Measurements from ENCODE around the gene CMIP. TPM values are rescaled to one million over a fixed set of nuclear protein-coding genes. Genes with fewer than 3 reads are reported as not detected.

The CMIP gene
- total RNA-seq, 1 donor from 2014 or later = 59.8 TPM

DNA sequence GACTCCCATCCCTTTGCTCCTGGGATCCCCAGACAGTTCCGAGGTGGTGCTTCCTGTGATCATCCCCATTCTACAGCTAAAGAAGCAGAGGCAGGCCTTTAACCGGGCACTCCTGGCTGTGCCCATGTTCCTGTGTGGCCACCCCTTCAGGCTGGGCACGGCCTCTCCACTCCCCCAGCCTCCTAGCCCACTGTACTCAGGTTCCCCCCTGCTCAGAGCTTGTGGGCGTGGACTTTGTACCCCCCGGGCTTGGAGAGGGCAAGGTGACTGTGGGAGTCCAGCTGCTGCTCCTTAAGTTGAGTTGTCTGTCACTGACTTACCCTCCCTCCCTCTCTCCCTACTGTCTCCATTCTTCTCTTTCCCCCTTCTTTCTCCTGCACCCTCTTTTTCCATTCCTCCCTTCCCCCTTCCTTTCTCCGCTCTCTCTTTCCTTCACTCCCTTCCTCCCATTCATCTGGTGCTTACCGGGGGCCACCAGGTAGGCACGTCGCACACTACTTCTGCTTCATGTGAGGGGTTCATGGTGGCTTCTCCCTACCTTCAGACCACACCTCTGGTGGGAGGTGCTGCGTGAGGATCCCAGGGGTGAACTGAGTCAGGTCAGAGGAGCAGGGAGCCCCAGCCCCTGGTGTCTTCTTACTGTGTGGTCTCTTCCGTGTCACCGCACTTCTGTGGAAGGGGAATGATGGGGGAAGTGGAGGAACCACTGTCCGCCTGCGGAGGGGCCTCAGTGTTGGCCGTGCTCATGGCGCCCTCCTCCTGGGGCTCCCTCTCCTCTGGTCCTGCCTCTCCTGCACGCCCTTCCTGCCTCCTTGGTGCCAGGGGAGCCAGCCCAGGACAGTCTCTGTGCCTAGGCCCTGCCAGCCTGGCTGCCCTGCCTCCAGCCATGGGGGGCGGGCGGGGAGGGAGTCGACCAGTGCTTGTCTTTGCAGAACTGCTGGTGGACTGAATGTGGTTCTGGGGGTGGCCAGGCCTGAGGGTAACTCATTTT lies 29.7 kb downstream of the CMIP start:
- intact Hi-C loops (cut with micrococcal nuclease) = no loop called here

DNA sequence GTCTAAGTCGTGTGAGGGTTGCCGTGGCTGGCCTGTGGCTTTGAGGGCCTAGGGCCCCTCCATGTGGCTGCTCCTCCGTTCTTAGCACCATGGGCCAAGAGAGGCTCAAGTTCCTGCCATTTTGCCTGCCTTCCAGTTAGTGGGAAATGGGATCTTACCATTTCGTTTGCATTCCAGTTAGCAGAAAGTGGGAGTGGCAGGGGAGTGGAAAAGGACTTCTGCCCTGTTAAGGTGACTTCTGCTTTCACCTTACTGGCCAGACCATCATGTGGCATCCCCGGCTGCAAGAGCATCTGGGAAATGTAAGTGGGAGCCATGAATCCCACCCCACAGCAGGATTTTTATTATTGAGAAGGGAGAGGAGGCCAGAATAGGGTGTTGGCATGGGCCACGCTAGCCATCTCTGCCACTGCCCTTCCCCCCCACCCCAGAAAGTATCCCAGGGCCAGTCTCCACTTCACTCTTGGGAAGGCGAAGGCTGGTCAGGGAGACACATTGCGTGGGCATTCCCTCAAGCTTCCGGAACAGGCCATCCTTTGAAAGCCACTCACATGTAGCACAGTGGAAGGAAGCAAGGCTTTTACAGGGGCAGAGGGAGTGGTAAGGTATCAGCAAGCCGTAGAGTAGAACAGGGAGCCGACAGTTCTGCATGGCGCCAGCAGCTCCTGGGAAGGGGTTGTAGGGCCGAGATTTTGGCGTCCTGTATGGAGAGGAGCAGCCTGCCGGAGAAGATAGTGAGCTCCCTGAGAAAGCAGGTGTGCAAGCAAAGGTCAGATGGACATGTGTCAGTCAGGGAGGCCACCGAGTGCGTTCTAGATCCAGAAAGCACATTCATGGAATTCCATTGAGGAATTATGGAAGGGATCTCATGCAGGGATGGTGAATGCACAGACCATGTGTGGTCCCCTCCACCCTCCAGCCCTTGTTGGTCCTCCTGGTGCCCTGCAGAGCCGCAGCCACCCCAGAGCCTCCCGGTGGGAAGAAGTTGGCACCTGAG lies 33.4 kb downstream of the CMIP start:
- intact Hi-C loops (cut with micrococcal nuclease) = no loop called here

DNA sequence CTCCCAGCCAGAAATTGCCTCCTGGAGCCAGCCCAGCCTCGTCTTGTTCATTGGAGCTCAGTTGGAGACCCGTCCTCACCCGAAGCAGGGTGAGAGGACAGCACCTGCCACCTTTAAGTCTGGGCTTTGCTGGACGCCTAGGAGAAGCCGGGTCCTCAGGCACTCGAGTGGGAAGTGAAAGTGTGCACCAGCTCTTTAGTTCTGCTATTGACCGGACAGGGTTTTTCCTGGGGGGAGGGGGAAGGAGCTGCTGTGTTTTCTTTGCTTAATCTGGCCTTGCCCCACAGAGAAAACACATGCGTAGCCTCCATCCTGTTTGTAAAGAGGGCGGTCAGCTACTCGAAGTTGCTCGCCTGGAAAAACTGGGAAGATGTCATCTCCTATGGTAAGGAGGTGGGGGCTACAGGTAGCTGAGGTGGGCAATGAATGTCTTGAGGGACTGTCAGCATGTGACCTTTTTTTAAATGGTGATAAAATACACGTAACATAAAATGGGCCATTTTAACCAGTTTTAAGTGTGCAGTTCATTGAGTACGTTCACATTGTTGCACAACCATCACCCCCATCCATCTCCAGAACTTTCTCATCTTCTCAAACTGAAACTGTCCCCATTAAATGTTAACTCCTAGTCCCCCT lies 34.4 kb downstream of the CMIP start:
- intact Hi-C loops (cut with micrococcal nuclease) = no loop called here

DNA sequence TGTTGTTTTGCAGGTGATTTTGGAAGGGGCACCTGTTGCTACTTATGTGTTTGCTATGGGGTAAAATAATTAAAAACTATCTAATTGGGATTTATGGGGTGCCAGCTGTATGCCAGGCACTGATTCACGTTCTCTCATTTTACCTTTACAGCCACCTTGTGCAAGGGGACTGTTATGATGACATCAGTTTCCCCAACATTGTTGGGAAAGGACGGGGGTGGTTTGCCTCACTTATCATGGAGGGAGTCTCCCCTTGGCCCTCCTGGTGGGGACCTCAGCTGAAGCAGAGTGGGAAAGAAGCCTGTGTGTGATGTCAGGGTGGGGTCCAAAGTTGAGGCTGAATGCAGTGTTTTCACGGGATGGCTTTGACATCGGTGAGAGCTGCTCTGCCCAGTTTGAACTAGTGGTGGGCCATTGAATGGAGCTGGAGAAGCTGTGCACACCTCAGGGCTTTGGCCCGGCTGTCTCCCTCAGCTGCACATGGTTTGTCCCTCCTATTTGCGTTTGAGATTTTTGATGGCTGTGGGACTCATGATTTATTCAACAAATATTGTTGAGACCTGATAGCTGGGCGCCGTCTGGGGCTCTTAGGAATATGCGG lies 36.1 kb downstream of the CMIP start:
- intact Hi-C loops (cut with micrococcal nuclease) = no loop called here

DNA sequence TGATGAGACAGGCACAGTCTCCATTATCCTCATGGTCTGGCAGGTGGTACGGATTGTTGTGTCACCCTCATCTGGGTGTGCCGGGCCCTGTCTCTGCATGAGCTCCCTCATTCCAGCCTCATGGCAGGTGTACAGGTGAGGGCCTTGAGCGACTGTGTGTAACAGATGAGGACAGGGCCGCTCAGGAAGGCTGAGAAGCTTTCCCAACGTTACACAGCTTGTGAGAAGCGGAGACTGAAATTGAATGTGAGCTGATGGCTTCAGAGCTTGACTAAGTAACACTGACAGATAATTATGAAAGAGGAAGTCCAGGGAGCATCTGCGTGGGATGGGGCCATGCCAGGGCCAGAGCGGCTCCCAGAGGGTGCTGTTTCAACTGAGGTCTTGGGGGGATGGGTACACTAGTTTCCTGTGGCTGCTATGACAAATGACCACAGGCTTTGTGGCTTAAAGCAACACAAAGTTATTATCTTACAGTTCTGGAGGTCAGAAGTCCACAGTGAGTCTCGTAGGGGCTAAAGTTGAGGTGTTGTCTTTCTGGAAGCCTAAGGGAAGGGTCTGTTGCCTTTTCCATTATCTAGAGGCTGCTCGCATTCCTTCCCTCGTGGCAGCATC lies 36.7 kb downstream of the CMIP start:
- intact Hi-C loops (cut with micrococcal nuclease) = no loop called here

DNA sequence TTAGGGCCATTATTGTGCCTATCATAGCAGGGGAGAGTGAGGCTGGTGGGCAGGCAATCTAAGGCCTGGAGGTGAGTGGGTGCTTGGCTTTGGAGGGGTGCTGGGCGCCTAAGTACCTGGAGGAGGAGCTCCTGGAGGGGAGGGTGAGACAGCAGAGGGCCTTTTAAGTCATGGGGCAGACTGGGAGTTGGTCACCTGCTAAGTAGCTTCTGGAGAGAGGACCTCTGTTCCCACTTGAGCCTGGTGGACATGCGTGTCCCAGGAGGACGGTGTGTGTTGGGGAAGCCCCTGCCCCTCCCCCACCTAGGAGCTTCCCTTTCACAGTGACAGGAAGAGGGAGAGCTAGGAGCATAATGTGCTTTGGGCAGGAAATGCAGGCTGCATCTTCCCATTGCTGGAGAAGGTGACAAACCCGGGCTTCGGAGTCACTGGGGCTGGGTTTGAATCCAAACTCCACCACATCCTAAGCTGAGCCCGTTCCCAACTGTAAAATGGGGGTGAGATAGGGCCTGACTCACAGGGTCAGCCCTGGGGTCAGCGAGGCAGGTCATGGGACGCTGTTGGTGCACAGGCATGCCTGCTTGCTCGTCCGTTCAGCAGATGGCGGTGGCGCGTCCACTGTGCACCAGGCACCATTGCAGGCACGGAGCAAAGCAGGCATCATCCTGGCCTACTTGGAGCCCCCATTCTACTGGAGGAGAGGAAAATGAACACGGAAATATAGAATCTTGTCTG lies 37.9 kb downstream of the CMIP start:
- intact Hi-C loops (cut with micrococcal nuclease) = no loop called here

DNA sequence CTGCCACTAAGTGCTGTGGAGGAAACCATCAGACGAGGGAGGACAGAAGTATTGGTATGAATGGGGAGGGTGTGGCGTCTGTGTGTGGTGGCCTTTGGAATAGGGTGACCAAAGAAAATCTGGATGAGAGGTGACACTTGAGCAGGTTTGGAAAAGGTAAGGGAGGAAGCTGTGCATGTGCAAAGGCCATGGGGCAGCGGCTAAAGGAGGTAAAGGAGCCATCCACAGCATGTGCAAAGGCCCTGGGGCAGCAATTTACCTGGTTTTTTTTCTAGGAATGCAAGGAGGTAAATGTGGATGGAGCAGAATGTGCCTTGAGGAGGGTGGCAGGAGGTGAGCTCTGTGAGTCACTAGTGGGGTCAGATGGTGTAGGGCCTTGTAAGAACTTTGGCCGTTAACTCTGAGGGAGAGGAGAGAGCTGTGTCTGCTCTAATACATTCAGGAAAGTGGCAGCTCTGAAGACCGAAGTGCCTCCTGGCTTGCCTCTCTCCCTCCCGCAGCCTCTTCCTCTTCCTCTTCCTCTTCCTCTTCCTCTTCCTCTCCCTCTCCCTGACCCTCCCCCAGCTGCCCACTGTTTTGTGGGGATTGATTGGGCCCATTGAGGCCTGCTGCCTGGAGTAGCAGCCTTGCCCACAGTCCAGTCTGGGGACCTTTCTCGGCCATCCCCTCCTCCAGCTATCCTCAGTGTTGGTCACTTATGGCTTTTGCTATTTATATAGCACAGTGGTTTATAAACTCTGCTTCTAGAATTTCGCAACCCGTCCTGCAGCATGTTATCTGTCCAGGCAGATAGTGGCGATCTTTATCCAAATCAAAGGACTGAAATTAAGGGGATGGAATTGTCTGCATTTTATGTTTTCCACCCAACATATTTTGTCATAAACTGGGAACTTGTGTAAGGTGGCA lies 38.7 kb downstream of the CMIP start:
- intact Hi-C loops (cut with micrococcal nuclease) = no loop called here

DNA sequence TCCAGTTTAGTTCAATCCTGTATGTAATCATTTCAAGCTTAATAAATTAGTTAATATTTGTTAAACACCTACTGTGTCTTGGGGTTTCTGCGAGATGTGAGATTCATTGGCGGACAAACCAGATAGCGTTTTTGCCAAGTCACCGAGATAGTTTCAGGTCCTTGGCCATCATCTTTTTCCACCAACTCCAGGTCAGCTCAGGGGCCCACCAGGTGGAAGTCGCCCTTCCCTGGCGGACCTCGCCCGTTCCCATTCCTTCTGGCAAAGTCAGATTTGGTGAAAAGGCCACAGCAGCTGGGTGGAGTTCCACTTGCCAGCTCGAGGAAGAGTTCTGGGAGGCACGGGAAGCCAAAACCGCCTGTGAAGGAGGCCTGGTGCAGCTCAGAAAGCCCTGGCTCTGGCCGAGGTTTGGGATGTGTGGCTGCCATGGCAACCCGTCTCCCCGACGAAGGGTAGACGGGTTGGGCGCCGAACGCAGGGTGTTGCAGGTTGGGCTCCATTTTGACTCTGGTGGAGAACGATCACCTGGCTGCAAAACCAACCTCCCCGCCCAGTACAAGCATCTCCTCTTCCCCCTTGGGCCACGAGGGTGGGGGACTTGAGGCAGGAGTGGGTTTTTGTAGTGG lies 39.5 kb downstream of the CMIP start:
- intact Hi-C loops (cut with micrococcal nuclease) = loop anchor here (2.0 kb wide), 1 partner anchor 15 kb away; no protein-coding TSS in a partner anchor

DNA sequence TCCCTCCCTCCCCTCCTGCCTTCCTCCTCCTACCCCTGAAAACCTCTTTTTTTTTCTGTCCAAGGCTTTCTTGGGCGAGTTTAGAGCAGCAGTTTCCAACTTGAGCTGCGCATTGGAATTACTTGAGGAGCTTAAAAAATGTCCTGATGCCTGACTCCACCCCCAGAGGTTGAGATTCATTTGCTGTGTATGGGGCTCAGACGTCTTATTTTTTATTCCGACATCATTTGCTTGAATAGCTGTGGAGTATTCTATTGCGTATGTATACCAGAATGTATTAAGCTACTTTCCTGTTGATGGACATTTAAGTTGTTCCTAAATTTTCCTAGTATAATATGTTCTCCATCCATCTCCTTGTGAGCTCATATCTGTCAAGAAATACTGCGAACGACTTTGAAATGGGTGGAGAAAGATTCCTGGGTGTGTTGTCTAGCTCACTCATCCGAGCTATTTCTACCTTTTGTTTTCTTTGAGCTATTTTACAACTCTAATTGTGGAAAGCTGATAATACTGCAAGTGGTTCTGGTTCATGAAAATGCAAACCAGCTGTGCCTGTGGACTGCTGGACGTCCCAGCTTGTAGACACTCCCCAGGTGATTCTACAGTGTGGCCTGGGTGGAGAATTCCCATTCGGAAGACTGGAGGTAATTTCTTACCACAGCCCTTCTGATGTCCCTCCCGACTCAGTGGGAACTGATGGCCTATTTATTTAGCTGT lies 40.5 kb downstream of the CMIP start:
- intact Hi-C loops (cut with micrococcal nuclease) = loop anchor here (2.0 kb wide), 1 partner anchor 14 kb away; no protein-coding TSS in a partner anchor

DNA sequence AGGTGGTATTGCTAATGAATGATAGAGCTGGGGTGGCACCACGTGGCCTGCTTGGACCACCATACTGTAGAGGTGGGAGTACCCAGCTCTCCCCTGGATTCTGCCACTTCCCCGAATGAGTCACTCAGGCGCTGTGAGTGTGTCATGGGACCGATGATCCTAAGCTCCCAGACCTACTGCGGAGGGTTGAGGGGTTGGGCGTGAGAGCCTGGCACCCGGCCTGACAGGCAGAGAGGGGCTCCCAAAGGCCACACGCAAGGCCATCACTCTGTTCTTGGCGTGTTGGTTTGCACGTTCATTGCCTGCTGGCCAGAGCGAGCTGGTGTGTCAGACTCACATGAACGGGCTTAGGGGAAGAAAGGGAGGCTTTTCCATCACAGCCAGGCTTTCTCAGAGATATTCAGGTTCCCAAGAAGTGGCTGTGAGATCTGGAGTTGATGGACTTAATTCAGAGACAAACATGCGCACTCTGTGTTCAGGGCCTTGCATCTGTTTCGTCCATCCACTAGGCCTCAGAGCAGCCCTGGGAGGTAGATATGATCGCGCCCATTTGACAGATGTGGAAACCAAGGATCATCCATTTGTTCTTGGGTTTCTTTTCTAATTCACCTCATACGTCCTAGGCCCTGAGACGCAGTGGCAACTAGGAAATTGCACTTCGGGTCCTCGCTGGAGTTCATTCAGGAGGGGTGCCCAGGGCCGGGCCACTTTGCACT lies 41.4 kb downstream of the CMIP start:
- intact Hi-C loops (cut with micrococcal nuclease) = loop anchor here (2.0 kb wide), 1 partner anchor 13 kb away; no protein-coding TSS in a partner anchor

DNA sequence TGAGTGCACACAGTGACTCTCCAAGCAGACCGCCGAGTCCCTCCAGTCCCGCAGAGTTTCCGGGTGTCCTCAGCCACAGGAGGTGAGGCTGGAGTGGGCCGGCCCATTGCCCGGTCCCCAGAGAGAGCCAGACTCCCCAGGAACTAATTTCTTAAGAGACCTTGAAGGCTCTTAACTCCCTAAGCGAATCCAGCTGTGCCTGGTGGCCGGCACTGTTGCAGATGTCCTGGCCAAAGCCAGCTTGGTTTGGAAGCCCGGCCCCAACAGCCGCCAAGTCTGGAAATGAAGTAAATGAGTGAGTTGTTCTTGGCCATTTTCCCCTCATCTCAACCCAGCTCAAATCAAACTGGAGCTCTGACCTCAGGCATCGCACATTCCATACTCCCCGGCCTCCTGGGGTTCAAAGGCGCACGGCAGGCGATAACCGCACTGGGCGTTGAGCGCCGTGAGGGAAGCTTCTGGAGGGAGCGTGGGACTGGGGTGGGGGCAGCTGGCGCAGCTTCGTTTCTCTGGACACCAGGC lies 42.0 kb downstream of the CMIP start:
- intact Hi-C loops (cut with micrococcal nuclease) = no loop called here

DNA sequence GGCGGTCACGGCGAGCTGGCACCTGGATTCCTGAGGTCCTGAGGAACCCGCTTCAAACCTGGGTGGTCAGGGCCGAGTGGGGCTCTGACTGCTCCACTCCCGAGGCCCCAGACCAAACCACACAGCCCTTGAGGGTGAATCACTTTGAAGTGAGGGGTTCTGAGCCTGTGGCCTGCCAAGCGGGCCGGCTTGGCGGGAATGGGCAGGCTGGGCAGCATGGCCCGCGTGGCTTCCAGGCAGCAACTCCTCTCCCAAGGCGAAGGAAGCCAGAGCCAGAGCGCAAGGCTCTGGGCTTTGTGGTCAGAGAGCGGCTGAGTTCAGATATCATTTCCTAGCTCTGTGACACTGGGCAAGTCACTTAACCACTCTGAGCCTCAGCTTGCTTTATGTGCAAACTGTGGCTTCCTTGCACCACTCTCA lies 42.7 kb downstream of the CMIP start:
- intact Hi-C loops (cut with micrococcal nuclease) = no loop called here

DNA sequence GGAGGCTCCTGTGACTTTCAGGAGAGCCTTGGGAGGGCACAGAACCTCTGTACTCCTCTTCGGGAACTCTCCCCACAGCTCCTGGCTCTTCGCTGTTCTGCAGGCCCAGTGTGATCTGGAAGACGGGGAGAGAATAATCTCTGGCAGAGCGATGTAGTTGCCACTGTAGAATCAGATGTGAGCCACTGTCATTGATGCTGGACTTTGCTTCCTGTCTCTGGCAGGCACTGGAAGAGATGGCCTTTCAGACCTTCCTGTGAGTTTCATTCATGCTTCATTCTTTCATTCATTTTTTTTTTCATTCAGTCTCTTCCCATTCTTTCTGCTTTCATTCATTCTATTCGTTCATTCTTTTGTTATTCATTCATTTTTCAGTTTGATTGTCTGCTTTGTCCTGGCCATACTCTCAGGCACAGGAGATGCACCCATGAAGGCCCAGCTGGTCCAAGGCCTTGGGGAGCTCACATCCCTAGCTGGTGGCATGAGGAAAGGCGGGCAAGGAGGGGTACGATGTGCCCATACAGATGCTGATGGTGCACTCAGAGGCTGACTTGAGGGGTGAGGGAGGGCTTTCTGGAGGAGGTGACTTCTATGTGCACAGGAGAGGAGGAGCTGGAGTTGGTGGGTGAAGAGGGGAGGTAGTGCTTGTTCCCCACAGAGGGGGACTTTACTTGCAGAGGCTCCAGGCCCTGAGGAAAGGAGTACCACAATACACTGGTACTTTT lies 44.2 kb downstream of the CMIP start:
- intact Hi-C loops (cut with micrococcal nuclease) = no loop called here

DNA sequence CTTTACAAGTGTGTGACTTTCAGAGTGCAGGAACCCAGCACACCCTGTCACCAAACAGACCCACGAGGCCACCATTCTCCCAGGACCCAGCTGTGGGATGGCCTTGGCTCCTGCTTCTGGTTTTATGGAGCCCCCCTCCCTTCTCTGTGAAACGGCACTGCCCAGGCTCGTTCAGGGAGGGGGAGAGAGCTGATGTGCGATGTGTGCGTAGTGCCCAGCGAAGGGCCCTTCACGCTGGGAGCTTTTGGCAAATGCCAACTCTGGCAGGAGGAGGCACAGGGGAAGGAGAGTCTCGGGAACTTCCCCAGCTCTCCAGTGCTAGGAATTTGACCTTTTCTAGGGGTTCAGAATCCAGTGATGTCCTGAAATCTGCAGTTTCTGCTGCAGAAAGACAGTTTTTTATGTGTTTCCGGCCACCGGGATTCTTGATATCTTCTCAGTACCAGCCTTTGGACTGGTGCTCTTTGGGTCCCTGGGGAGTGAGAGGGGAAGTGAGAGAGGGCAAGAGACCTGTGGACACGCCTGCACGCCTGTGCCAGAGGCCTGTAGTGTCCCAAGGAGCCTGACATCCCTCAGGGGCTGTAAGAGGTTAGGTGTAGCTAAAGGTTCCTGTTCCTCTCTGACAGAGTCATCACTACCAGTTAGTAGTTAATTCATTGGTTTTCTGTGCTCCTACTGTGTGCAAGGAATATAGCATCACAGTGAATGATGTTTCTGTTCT lies 45.1 kb downstream of the CMIP start:
- intact Hi-C loops (cut with micrococcal nuclease) = no loop called here

DNA sequence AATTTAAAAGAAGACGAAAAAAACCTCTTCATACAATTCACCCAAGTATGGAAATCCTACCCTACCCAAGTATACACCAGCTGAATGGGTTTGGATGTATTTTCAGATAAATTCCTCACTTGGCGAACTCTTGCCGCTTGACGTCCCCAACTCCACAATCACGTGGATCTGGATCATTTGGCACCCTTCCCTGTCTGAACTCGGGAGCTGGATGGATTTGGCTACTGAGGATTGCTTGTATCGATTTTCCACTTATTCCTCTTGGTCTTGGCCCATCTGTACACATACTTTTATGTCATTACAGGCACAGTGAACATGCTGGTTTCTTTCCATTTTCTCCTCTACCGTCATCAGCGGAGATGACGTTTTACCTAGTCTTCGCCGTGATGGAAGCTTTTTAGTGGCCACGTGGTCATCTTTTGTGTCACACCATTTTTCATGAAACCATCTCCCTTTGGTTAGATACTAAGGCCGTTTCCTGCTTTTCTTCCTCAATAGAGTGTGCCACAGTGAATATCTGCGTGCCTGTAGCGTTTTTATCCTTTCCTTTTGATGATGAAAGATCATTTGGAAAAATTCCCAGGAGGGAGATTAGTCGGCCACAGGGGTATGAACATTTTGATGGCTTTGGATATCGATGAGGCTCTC lies 47.1 kb downstream of the CMIP start:
- intact Hi-C loops (cut with micrococcal nuclease) = no loop called here
